Activated naive CD4-positive, alpha-beta T cell treated with anti-CD3 and anti-CD28 coated beads, Interleukin-2, amount 50 U/mL, for 24 hours (primary cell): ENCODE results near the gene KRTAP22-2.

Source experiments
- H3K27ac Mint-ChIP-seq: one replicate; pipeline ENCODE4 v1.8.0; 2021; ENCODE audit warnings: mild to moderate bottlenecking, mixed read lengths
- H3K27me3 Mint-ChIP-seq: one replicate; pipeline ENCODE4 v1.8.0; 2021; ENCODE audit warnings: mixed read lengths
- H3K36me3 Mint-ChIP-seq: one replicate; pipeline ENCODE4 v1.8.0; 2021; ENCODE audit warnings: mixed read lengths
- H3K4me1 Mint-ChIP-seq: one replicate; pipeline ENCODE4 v1.8.0; 2021; ENCODE audit warnings: mixed read lengths
- H3K4me3 Mint-ChIP-seq: one replicate; pipeline ENCODE4 v1.8.0; 2021; ENCODE audit warnings: mild to moderate bottlenecking, mixed read lengths
- H3K9me3 Mint-ChIP-seq: one replicate; pipeline ENCODE4 v1.8.0; 2021; ENCODE audit warnings: mixed read lengths

Gene KRTAP22-2

DNA sequence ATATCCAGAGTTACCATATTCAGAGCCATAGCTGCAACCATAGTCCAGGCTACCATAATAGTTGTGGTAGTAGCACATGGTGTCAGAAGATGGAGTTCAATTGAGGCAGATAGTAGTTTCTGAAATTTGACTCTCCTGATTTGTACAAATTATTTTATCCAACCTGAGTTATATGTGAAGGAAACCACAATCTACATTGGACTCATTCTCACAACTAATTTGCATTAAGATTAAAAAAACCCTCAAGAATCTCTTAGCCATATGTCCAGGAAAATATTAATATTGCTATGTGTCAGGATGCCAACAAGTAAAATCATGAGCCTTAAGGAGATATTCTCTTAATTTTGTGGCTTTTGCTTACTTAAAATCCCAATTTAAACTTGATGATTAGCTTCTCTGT is at the start of gene KRTAP22-2:
Gene KRTAP22-2 (minus strand): TSS at position 101 of the 400 bp plus-strand sequence.
- Mint-ChIP-seq H3K4me1 (no peaks in the 10 kb centered on the region), H3K27me3 (no peaks in the 10 kb centered on the region), H3K27ac (no peak within 1 kb of the TSS), H3K9me3 (no peaks in the 10 kb centered on the region), H3K4me3 (no peak within 1 kb of the TSS), H3K36me3 (no peaks in the 10 kb centered on the region)

- Mint-ChIP-seq H3K27me3 (peaks cover 3% of the 10 kb centered on the region), H3K9me3 (no peaks in the 10 kb centered on the region), H3K4me3 (no peak overlapping the region), H3K4me1 (no peaks in the 10 kb centered on the region), H3K27ac (no peak overlapping the region), H3K36me3 (no peaks in the 10 kb centered on the region)
Observed at GRCh38 chr21:30638686-30639085, 48.5 kb upstream of the KRTAP22-2 start.

DNA sequence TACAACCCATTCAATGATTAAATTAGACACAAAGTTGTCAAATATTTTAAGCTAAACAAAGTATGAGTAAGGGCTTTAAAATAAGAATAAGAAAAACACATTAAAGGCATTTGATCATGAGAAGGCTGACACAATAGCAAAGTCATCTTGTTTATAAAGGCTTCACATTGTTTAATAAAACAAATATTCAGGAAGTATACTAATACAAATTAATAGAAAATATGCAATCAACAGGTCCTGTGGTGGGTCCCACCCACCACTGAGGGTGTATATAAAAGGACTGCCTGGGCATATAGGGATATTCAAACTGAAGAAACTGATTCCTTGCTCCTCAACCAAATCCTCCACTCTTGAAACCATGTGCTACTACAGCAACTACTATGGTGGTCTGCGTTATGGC is 44.7 kb upstream of the KRTAP22-2 start, which contains the start of gene KRTAP20-2:
Gene KRTAP20-2 (plus strand): TSS at position 301 of the 400 bp plus-strand sequence. CDS start 58 bp downstream, at position 359.
- Mint-ChIP-seq H3K4me3 (no peak within 1 kb of the TSS), H3K27me3 (no peaks in the 10 kb centered on the region), H3K27ac (no peak within 1 kb of the TSS), H3K36me3 (no peaks in the 10 kb centered on the region), H3K9me3 (no peaks in the 10 kb centered on the region), H3K4me1 (no peaks in the 10 kb centered on the region)

DNA sequence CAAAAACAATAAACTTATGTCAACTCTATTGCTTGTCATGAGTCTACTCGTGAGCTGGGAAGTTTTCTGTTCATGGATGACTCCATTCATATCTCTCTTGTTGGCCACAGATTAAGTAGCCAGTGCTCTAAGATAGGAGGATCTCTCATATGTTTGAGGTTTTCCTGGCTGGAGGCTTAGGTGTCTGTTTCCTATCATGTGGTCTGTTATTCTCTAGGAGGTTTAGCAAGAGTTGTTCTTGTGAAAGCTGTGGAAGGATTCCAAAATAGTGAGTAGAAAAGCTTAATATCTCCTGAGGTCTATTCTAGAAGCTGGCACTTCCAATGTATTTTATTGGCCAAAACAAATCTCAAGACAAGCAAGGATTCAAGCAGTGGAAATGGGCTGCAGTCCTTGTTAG is 39.0 kb upstream of the KRTAP22-2 start:
- H3K36me3 Mint-ChIP-seq, result no peaks in the 10 kb centered on the region
- H3K9me3 Mint-ChIP-seq, result no peaks in the 10 kb centered on the region
- H3K27me3 Mint-ChIP-seq, result no peaks in the 10 kb centered on the region
- H3K4me3 Mint-ChIP-seq, result no peak overlapping the region
- H3K27ac Mint-ChIP-seq, result no peak overlapping the region
- H3K4me1 Mint-ChIP-seq, result no peaks in the 10 kb centered on the region

- Mint-ChIP-seq H3K27ac (no peak overlapping the region), H3K4me1 (no peaks in the 10 kb centered on the region), H3K4me3 (no peak overlapping the region), H3K36me3 (no peaks in the 10 kb centered on the region), H3K27me3 (no peaks in the 10 kb centered on the region), H3K9me3 (no peaks in the 10 kb centered on the region)
Observed at GRCh38 chr21:30628109-30628508, 37.9 kb upstream of the KRTAP22-2 start.

- H3K4me3 Mint-ChIP-seq, result no peak overlapping the region
- H3K36me3 Mint-ChIP-seq, result no peaks in the 10 kb centered on the region
- no peaks in the 10 kb centered on the region for H3K27me3 Mint-ChIP-seq
- no peak overlapping the region for H3K27ac Mint-ChIP-seq
- no peaks in the 10 kb centered on the region for H3K9me3 Mint-ChIP-seq
- no peaks in the 10 kb centered on the region for H3K4me1 Mint-ChIP-seq
Observed at GRCh38 chr21:30625449-30626165, 35.4 kb upstream of the KRTAP22-2 start.

DNA sequence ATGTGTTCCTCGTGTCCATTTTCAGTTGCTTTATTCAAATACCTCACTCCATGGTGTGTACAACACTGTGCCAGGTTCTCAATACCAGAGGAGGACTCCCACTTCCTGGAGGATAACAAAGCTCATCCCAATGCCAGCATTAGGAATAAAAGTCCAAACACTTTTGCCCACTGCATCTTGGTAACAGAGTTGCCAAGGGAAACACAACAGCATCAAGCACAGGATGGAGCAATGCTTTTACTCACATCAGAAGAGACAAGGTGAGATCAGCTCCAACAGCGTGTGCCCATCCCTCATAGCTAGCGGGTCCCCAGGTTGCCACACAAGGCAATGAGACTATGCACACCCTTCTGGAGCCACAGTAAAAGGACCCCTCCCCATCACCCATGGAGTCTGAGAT is 33.2 kb upstream of the KRTAP22-2 start:
- Mint-ChIP-seq H3K27me3 (peaks cover 2% of the 10 kb centered on the region), H3K27ac (no peak overlapping the region), H3K36me3 (no peaks in the 10 kb centered on the region), H3K9me3 (peaks cover 4% of the 10 kb centered on the region), H3K4me3 (no peak overlapping the region), H3K4me1 (no peaks in the 10 kb centered on the region)

DNA sequence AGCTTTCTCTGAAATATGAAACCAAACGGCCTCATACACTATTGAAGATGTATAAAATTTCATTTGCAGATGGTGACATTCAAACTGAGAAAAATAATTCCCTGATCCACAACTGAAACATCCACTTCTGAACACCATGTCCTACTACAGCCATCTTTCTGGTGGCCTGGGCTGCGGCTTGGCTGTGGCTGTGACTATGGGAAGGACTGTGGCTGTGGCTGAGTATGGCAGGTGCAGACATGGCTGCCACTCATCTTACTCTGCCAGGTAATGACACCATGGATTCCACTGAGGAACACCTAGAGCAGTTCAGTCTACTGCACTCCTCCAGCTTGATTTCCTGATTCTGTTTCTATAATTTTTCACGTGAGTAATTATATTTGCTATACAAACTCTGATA is 30.3 kb upstream of the KRTAP22-2 start, which contains the start of gene KRTAP20-4:
Gene KRTAP20-4 (plus strand): TSS at position 106 of the 400 bp plus-strand sequence.
- Mint-ChIP-seq H3K27me3 (peaks cover 2% of the 10 kb centered on the region), H3K4me1 (no peaks in the 10 kb centered on the region), H3K27ac (no peak within 1 kb of the TSS), H3K36me3 (no peaks in the 10 kb centered on the region), H3K9me3 (peaks cover 9% of the 10 kb centered on the region), H3K4me3 (no peak within 1 kb of the TSS)

DNA sequence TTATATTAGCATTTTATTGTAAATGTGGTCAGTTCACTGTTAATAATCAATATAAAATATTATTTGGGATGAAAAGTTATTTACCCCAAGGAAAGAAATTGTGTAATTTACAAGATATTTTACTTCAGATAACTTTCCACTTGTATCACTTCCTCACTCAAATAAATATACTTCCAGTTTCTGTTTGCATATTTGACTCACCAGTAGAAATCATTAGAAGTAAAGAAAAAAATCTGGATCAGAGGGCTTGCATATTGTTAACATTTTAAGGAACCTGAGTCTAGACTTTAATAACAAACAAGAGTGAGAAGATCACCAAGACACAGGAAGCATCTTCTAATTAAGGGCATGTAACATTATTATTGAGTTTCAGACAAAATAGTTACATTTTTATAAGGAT is 29.9 kb upstream of the KRTAP22-2 start:
- H3K36me3 Mint-ChIP-seq, result no peaks in the 10 kb centered on the region
- no peak overlapping the region for H3K27ac Mint-ChIP-seq
- peaks cover 9% of the 10 kb centered on the region for H3K9me3 Mint-ChIP-seq
- no peaks in the 10 kb centered on the region for H3K4me1 Mint-ChIP-seq
- no peak overlapping the region for H3K4me3 Mint-ChIP-seq
- peaks cover 2% of the 10 kb centered on the region for H3K27me3 Mint-ChIP-seq

DNA sequence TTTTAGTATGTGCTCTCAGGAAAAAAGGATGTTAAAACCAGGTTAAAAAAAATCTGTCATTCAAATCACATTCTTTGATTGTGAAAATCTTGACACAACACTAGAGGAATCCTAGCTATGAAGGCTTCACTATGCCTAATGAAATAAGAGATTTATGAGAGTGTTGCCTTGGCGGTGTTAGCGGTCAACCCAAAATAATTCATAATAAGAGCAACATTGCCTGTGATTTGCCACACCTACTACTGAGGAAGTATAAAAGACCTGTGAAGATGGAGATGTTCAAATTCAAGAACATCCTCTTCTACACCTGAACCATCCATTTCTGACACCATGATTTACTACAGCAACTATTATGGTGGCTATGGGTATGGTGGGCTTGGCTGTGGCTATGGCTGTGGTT is 25.9 kb upstream of the KRTAP22-2 start, which contains the start of gene KRTAP20-1:
Gene KRTAP20-1 (plus strand): TSS at position 301 of the 400 bp plus-strand sequence. CDS start 30 bp downstream, at position 331.
- Mint-ChIP-seq H3K4me1 (no peaks in the 10 kb centered on the region), H3K9me3 (peaks cover 9% of the 10 kb centered on the region), H3K27ac (no peak within 1 kb of the TSS), H3K27me3 (peaks cover 2% of the 10 kb centered on the region), H3K4me3 (no peak within 1 kb of the TSS), H3K36me3 (no peaks in the 10 kb centered on the region)

DNA sequence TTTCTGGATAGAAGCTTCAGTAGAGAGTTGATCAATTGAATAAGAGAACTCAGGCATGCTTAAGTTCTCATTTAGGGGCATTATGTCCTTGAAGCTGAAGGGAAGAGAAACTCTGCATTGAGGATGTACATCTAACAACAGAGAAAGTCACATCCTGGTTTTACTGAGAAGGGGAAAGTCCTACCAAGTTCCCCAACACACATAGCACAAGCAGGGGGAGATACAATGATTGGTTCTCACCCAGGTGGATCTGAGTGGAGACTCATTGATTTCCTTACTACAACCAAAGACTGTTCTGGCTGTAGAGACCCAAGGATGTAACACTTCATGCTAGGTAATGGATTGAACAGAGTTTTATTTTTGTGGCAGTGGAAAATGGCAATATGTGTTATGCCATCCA is 25.0 kb upstream of the KRTAP22-2 start:
- Mint-ChIP-seq H3K9me3 (peaks cover 9% of the 10 kb centered on the region), H3K27ac (no peak overlapping the region), H3K4me3 (no peak overlapping the region), H3K27me3 (peaks cover 1% of the 10 kb centered on the region), H3K36me3 (no peaks in the 10 kb centered on the region), H3K4me1 (no peaks in the 10 kb centered on the region)

- no peak within 1 kb of the TSS for H3K4me3 Mint-ChIP-seq
- H3K27me3 Mint-ChIP-seq, result no peaks in the 10 kb centered on the region
- no peaks in the 10 kb centered on the region for H3K36me3 Mint-ChIP-seq
- H3K27ac Mint-ChIP-seq, result no peak within 1 kb of the TSS
- H3K9me3 Mint-ChIP-seq, result peaks cover 9% of the 10 kb centered on the region
- no peaks in the 10 kb centered on the region for H3K4me1 Mint-ChIP-seq
Observed at GRCh38 chr21:30613836-30614235, 23.6 kb upstream of the KRTAP22-2 start, which contains the start of gene KRTAP6-1. Gene KRTAP6-1, minus strand, starts transcription at chr21:30613930. Its CDS starts 26 bp downstream, at chr21:30613904.

DNA sequence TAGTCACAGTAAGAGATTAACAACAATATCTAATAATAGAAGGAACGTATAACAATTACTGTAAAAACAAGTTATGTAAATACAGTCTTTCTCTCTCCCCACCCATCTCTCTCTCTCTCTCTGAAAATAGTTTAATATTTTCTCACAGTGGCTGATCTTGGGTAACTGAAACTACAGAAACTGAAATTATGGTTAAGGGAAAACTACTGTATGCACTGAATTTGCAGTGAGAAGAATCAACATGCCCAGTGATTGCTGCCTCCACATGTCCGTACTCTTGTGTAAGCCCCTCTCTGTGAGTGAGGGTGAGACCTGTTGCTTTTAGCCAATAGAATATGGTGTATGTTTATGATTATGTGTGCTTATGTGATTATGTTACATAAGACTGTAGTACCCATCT is 21.9 kb upstream of the KRTAP22-2 start:
- H3K36me3 Mint-ChIP-seq, result no peaks in the 10 kb centered on the region
- H3K9me3 Mint-ChIP-seq, result peaks cover 2% of the 10 kb centered on the region
- peaks cover 2% of the 10 kb centered on the region for H3K27me3 Mint-ChIP-seq
- H3K4me1 Mint-ChIP-seq, result no peaks in the 10 kb centered on the region
- H3K4me3 Mint-ChIP-seq, result no peak overlapping the region
- no peak overlapping the region for H3K27ac Mint-ChIP-seq

- Mint-ChIP-seq H3K4me3 (no peak overlapping the region), H3K4me1 (no peaks in the 10 kb centered on the region), H3K27ac (no peak overlapping the region), H3K9me3 (peaks cover 6% of the 10 kb centered on the region), H3K27me3 (peaks cover 2% of the 10 kb centered on the region), H3K36me3 (no peaks in the 10 kb centered on the region)
Observed at GRCh38 chr21:30605968-30606367, 15.8 kb upstream of the KRTAP22-2 start.

DNA sequence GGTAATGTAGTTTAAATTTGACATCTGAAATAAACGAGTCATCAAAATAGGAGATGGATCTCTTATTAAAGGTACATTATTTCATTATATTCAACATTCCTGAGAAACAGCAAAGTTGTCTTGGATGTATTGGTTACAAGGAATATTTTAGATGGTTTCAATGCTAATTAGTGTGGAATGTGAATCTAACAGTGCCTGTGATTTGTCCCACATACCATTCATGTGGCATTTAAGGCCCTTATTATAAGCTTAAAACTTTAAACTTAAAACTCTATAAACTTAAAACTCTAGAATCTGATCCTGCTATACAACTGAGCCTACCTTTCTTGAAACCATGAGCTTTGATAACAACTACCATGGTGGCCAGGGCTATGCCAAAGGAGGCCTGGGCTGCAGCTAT is 10.6 kb upstream of the KRTAP22-2 start, which contains the start of gene KRTAP22-1:
Gene KRTAP22-1 (plus strand): TSS at position 301 of the 400 bp plus-strand sequence.
- Mint-ChIP-seq H3K4me3 (no peak within 1 kb of the TSS), H3K4me1 (no peaks in the 10 kb centered on the region), H3K9me3 (peaks cover 6% of the 10 kb centered on the region), H3K27me3 (no peaks in the 10 kb centered on the region), H3K27ac (no peak within 1 kb of the TSS), H3K36me3 (no peaks in the 10 kb centered on the region)

- Mint-ChIP-seq H3K4me1 (no peaks in the 10 kb centered on the region), H3K4me3 (no peak within 1 kb of the TSS), H3K27ac (no peak within 1 kb of the TSS), H3K27me3 (no peaks in the 10 kb centered on the region), H3K9me3 (peaks cover 6% of the 10 kb centered on the region), H3K36me3 (no peaks in the 10 kb centered on the region)
Observed at GRCh38 chr21:30598802-30599201, 8.6 kb upstream of the KRTAP22-2 start, which contains the start of gene KRTAP6-2. Gene KRTAP6-2, minus strand, starts transcription at chr21:30598902. Its CDS starts 28 bp downstream, at chr21:30598874.
